T-cell (primary cell): ENCODE measurements around the gene CDHR4. TPM values are rescaled to one million over a fixed set of nuclear protein-coding genes. Genes with fewer than 3 reads are reported as not detected.

Experiments
- ATAC-seq, 4 experiments: fragments of 200-7000 bp in 3 of 4; fragments of 150-1000 bp in 1 of 4; cut with Tn5 transposase; replicated peaks in 1 of 4; 1 replicate in 3 of 4; 2 replicates in 1 of 4; pipeline ENCODE4 v1.10.0; 2021; ENCODE audit warnings: moderate library complexity in 3 of 4, mild to moderate bottlenecking in 2 of 4, moderate number of reproducible peaks in 1 of 4
- CTCF ChIA-PET, 2 donors: fragments of 300-600 bp; sonication (Branson Sonifier 250); formaldehyde crosslinking; loops; one replicate each; lab custom pipeline; 2022; ENCODE audit warnings: antibody characterized with exemption in 2 of 2; lab: Charles Lee
- POLR2A ChIA-PET, 2 donors: fragments of 300-600 bp; sonication (Branson Sonifier 250); formaldehyde crosslinking; loops; one replicate each; lab custom pipeline; 2022; ENCODE audit warnings: antibody characterized with exemption in 2 of 2; lab: Charles Lee
- DNase-seq, 35 experiments: peaks; one replicate each; pipeline versions ENCODE4 v3.0.0 to v3.0.0-alpha.2; 2013 to 2023
- H3K27ac ChIP-seq: one replicate; pipeline ENCODE4 v1.5.1; 2013; ENCODE audit warnings: low read length
- H3K27me3 ChIP-seq, 2 experiments: replicated peaks in 1 of 2; 1 replicate in 1 of 2; 2 replicates in 1 of 2; pipeline versions ENCODE4 v1.6.1 to v1.7.0; 2013; ENCODE audit warnings: low read length in 1 of 2, mixed read lengths in 1 of 2; ENCODE audit not compliant: control insufficient read depth in 2 of 2, insufficient read depth in 2 of 2; ENCODE audit errors: extremely low read depth in 1 of 2
- H3K36me3 ChIP-seq, 2 donors: 1 replicate in 1 of 2; 2 replicates in 1 of 2; pipeline versions ENCODE4 v1.6.1 to v1.7.0; 2013; ENCODE audit warnings: low read length in 1 of 2; ENCODE audit not compliant: control insufficient read depth in 2 of 2, insufficient read depth in 1 of 2; ENCODE audit errors: extremely low read depth in 1 of 2
- H3K4me1 ChIP-seq, 2 experiments: 1 replicate in 1 of 2; 2 replicates in 1 of 2; pipeline versions ENCODE4 v1.6.1 to v1.7.0; 2013; ENCODE audit warnings: low read length in 2 of 2, mixed read lengths in 1 of 2; ENCODE audit not compliant: insufficient read depth in 2 of 2, control insufficient read depth in 1 of 2; ENCODE audit errors: extremely low read depth in 1 of 2
- H3K4me3 ChIP-seq, 2 donors: 1 replicate in 1 of 2; 2 replicates in 1 of 2; pipeline versions ENCODE4 v1.5.1 to v1.7.0; 2013; ENCODE audit warnings: mild to moderate bottlenecking in 2 of 2, low read length in 1 of 2, moderate library complexity in 1 of 2; ENCODE audit not compliant: control insufficient read depth in 1 of 2; ENCODE audit errors: extremely low read depth in 1 of 2
- H3K9me3 ChIP-seq: 2 replicates; pipeline ENCODE4 v1.7.0; 2013
- H3K27ac Mint-ChIP-seq, 2 donors: one replicate each; pipeline ENCODE4 v1.8.0; 2020 to 2021; ENCODE audit warnings: mild to moderate bottlenecking in 2 of 2, mixed read lengths in 2 of 2
- H3K27me3 Mint-ChIP-seq, 2 donors: one replicate each; pipeline ENCODE4 v1.8.0; 2021 to 2022; ENCODE audit warnings: mixed read lengths in 2 of 2
- H3K36me3 Mint-ChIP-seq: one replicate; pipeline ENCODE4 v1.8.0; 2021; ENCODE audit warnings: mixed read lengths
- H3K4me1 Mint-ChIP-seq, 3 donors: one replicate each; pipeline ENCODE4 v1.8.0; 2020 to 2022; ENCODE audit warnings: mixed read lengths in 3 of 3, mild to moderate bottlenecking in 1 of 3
- H3K4me3 Mint-ChIP-seq, 3 donors: one replicate each; pipeline ENCODE4 v1.8.0; 2020 to 2022; ENCODE audit warnings: mild to moderate bottlenecking in 3 of 3, mixed read lengths in 3 of 3, moderate library complexity in 3 of 3
- H3K9me3 Mint-ChIP-seq, 3 donors: one replicate each; pipeline ENCODE4 v1.8.0; 2020 to 2022; ENCODE audit warnings: mixed read lengths in 3 of 3
- WGBS: methylation state at CpG from one replicate; pipeline ENCODE4 v1.1.5; 2013; ENCODE audit warnings: missing lambda C conversion rate; ENCODE audit not compliant: insufficient coverage; 5-methylcytosine and 5-hydroxymethylcytosine counted together
- total RNA-seq, 35 experiments: library from RNA in 6 of 35; stranded (reverse) in 6 of 35; fragments of 120-200 nt in 1 of 35; gene quantifications; one replicate each; pipeline versions ENCODE4 v1.2.1 to v1.2.4 and lab custom pipeline; 2013 to 2026

The CDHR4 gene
- total RNA-seq, 5 donors from 2014 or later (not counting 1 experiment from before 2014, with no cell fraction given), result 0.35 to 0.68 (median 0.36) TPM; not detected in 1

- peaks cover 9 to 18% (median 12%) of the 10 kb centered on the region in 3 donors for H3K4me1 Mint-ChIP-seq
- no peaks in the 10 kb centered on the region for H3K36me3 ChIP-seq
- no peak overlapping the region for H3K27ac ChIP-seq
- no peaks in the 10 kb centered on the region for H3K9me3 Mint-ChIP-seq
- no peak for ATAC-seq
- H3K4me3 Mint-ChIP-seq, result no peak overlapping the region
- H3K4me3 ChIP-seq, result no peak overlapping the region
- H3K27me3 Mint-ChIP-seq, result no peaks in the 10 kb centered on the region
- CTCF ChIA-PET, result no interaction called here
- WGBS, result no CpG with 5 or more reads among the region's 9 CpGs
- DNase-seq, result no peak
- H3K36me3 Mint-ChIP-seq, result no peaks in the 10 kb centered on the region
- H3K4me1 ChIP-seq, result peaks cover 6 to 21% of the 10 kb centered on the region in 2 experiments
- peaks cover 0 to 9% of the 10 kb centered on the region in 2 experiments for H3K27me3 ChIP-seq
- H3K9me3 ChIP-seq, result no peaks in the 10 kb centered on the region
- no peak overlapping the region for H3K27ac Mint-ChIP-seq
- POLR2A ChIA-PET, result no interaction called here
These were observed 8.9 kb downstream of the CDHR4 start for GRCh38 chr3:49790626-49791411.

GRCh38 chr3:49788056-49788455 lies 11.6 kb downstream of the CDHR4 start:
- POLR2A ChIA-PET, result no interaction called here
- no peak overlapping the region for H3K4me3 ChIP-seq
- no peaks in the 10 kb centered on the region for H3K9me3 Mint-ChIP-seq
- DNase-seq, result no peak
- H3K9me3 ChIP-seq, result no peaks in the 10 kb centered on the region
- WGBS, result 88% methylated on average over 2 of the region's 2 CpGs
- H3K27ac ChIP-seq, result no peak overlapping the region
- peak overlapping the region in 1 of 2 donors; percentile 43 for H3K27ac Mint-ChIP-seq
- H3K4me3 Mint-ChIP-seq, result no peak overlapping the region
- no peak for ATAC-seq
- H3K4me1 ChIP-seq, result peaks cover 11 to 48% of the 10 kb centered on the region in 2 experiments
- H3K4me1 Mint-ChIP-seq, result peaks cover 28 to 33% (median 29%) of the 10 kb centered on the region in 3 donors
- peaks cover 0 to 7% of the 10 kb centered on the region in 2 experiments for H3K27me3 ChIP-seq
- CTCF ChIA-PET, result no interaction called here
- peaks cover 10% of the 10 kb centered on the region for H3K36me3 Mint-ChIP-seq
- H3K27me3 Mint-ChIP-seq, result no peaks in the 10 kb centered on the region
- peaks cover 0 to 4% of the 10 kb centered on the region in 2 donors for H3K36me3 ChIP-seq

GRCh38 chr3:49787536-49787935 lies 12.1 kb downstream of the CDHR4 start:
- POLR2A ChIA-PET, result no interaction called here
- Histone ChIP-seq H3K4me3 (no peak overlapping the region), H3K27me3 (peaks cover 0 to 7% of the 10 kb centered on the region in 2 experiments), H3K4me1 (peaks cover 11 to 52% of the 10 kb centered on the region in 2 experiments), H3K27ac (no peak overlapping the region), H3K9me3 (no peaks in the 10 kb centered on the region), H3K36me3 (peaks cover 0 to 5% of the 10 kb centered on the region in 2 donors)
- Mint-ChIP-seq H3K36me3 (peaks cover 10% of the 10 kb centered on the region), H3K27me3 (no peaks in the 10 kb centered on the region), H3K9me3 (no peaks in the 10 kb centered on the region), H3K27ac (no peak overlapping the region), H3K4me3 (peak overlapping the region; percentile 90 to 93 (median 91)), H3K4me1 (peaks cover 28 to 33% (median 29%) of the 10 kb centered on the region in 3 donors)
- 97% methylated on average over 3 of the region's 5 CpGs for WGBS
- CTCF ChIA-PET, result interaction anchor here in 1 of 2 donors (0.5 kb wide), 1 partner anchor 975 kb away, joined by 3 read pairs; no protein-coding TSS in a partner anchor
- DNase-seq, result no peak
- ATAC-seq, result no peak

GRCh38 chr3:49787182-49787464 lies 12.6 kb downstream of the CDHR4 start:
- Mint-ChIP-seq H3K36me3 (peaks cover 10% of the 10 kb centered on the region), H3K9me3 (no peaks in the 10 kb centered on the region), H3K27me3 (no peaks in the 10 kb centered on the region), H3K4me1 (peaks cover 29 to 37% (median 32%) of the 10 kb centered on the region in 3 donors), H3K4me3 (peak overlapping the region; percentile 90 to 93 (median 91)), H3K27ac (peak overlapping the region; percentile 94 to 98)
- 14% methylated on average over 1 of the region's 3 CpGs for WGBS
- Histone ChIP-seq H3K36me3 (peaks cover 0 to 8% of the 10 kb centered on the region in 2 donors), H3K4me1 (peaks cover 11 to 57% of the 10 kb centered on the region in 2 experiments), H3K4me3 (peak overlapping the region; percentile 60 to 72), H3K27me3 (peaks cover 0 to 7% of the 10 kb centered on the region in 2 experiments), H3K9me3 (no peaks in the 10 kb centered on the region), H3K27ac (peak overlapping the region; percentile 93)
- CTCF ChIA-PET, result no interaction called here
- no peak for DNase-seq
- POLR2A ChIA-PET, result no interaction called here
- ATAC-seq, result no peak

- H3K27ac Mint-ChIP-seq, result peak within 1 kb of the TSS; percentile 94 to 98
- Histone ChIP-seq H3K9me3 (no peaks in the 10 kb centered on the region), H3K4me3 (peak within 1 kb of the TSS; percentile 60 to 72), H3K4me1 (peaks cover 11 to 60% of the 10 kb centered on the region in 2 experiments), H3K27me3 (peaks cover 0 to 7% of the 10 kb centered on the region in 2 experiments), H3K27ac (peak within 1 kb of the TSS; percentile 93), H3K36me3 (peaks cover 0 to 12% of the 10 kb centered on the region in 2 donors)
- H3K9me3 Mint-ChIP-seq, result no peaks in the 10 kb centered on the region
- ChIA-PET CTCF (interaction anchor here in 1 of 2 donors (1.4 kb wide), 1 partner anchor 53 kb away, joined by 3 read pairs; no protein-coding TSS in a partner anchor), POLR2A (interaction anchor here in 1 of 2 donors (0.5 to 0.8 kb wide), 2 partner anchors 17 to 1741 kb away, joined by 4 to 6 read pairs; partner anchors contain the start of gene INKA1)
- 2% methylated on average over 53 of the region's 55 CpGs for WGBS
- no peaks in the 10 kb centered on the region for H3K27me3 Mint-ChIP-seq
- peaks cover 30 to 38% (median 33%) of the 10 kb centered on the region in 3 donors for H3K4me1 Mint-ChIP-seq
- DNase-seq (peak; percentile 97 to 100 (median 100)), ATAC-seq (peak; percentile 99 to 100 (median 100))
- peak within 1 kb of the TSS; percentile 90 to 93 (median 91) for H3K4me3 Mint-ChIP-seq
- H3K36me3 Mint-ChIP-seq, result peaks cover 10% of the 10 kb centered on the region
These were observed 13.1 kb downstream of the CDHR4 start, which contains the start of gene IP6K1 for GRCh38 chr3:49786357-49787181. IP6K1 (minus strand) TSS chr3:49786542; CDS start chr3:49748040, 38,502 bp downstream.
